ENCODE results near the gene MMS19.

The MMS19 gene

GRCh38 chr10:97456686-97457065, 41.5 kb downstream of the MMS19 start:
- H3K4me2 ChIP-seq (ENCODE audit: low read depth, low read length, poor library complexity, severe bottlenecking): no peak overlapping the region
- H3K9ac ChIP-seq (ENCODE audit: low read length): no peak overlapping the region
- no peaks in the 10 kb centered on the region for H3K9me3 ChIP-seq (ENCODE audit: insufficient read depth, low read length)
- H4K20me1 ChIP-seq (ENCODE audit: low read depth, low read length): no peaks in the 10 kb centered on the region
- TF ChIP-seq CTCF (IDR thresholded peaks at IDR 0.05; ENCODE audit: insufficient read depth, low read length, poor library complexity, severe bottlenecking) (no peak), EZH2phosphoT487 (conservative IDR thresholded peaks at IDR 0.05; ENCODE audit: low read length) (no peak)
- no peak overlapping the region for H3K27ac ChIP-seq (ENCODE audit: low read depth, low read length)
- H3K36me3 ChIP-seq (ENCODE audit: low read length): peaks cover 14% of the 10 kb centered on the region; the same call in 1 of the 2 replicates
- no peaks in the 10 kb centered on the region for H3K9me2 ChIP-seq (replicated peaks; ENCODE audit: insufficient read depth, low read length)
- no peaks in the 10 kb centered on the region for H3K79me2 ChIP-seq (ENCODE audit: insufficient read depth, low read length)
- H3F3A ChIP-seq (ENCODE audit: insufficient read depth): no peaks in the 10 kb centered on the region
- H3K27me3 ChIP-seq (ENCODE audit: low read length): no peaks in the 10 kb centered on the region
- no peak overlapping the region for H3K4me3 ChIP-seq (ENCODE audit: insufficient read depth, low read length, poor library complexity, severe bottlenecking)
- no peak overlapping the region for H2AFZ ChIP-seq (ENCODE audit: low read depth, low read length, severe bottlenecking)

- TF ChIP-seq CTCF (IDR thresholded peaks at IDR 0.05; ENCODE audit: insufficient read depth, low read length, poor library complexity, severe bottlenecking) (no peak), EZH2phosphoT487 (conservative IDR thresholded peaks at IDR 0.05; ENCODE audit: low read length) (no peak)
- no peaks in the 10 kb centered on the region for H3F3A ChIP-seq (ENCODE audit: insufficient read depth)
- no peaks in the 10 kb centered on the region for H3K9me2 ChIP-seq (replicated peaks; ENCODE audit: insufficient read depth, low read length)
- no peaks in the 10 kb centered on the region; the same call in 1 of the 2 replicates for H3K79me2 ChIP-seq (ENCODE audit: insufficient read depth, low read length)
- no peak overlapping the region for H3K9ac ChIP-seq (ENCODE audit: low read length)
- H3K4me2 ChIP-seq (ENCODE audit: low read depth, low read length, poor library complexity, severe bottlenecking): no peak overlapping the region
- H3K4me3 ChIP-seq (ENCODE audit: insufficient read depth, low read length, poor library complexity, severe bottlenecking): no peak overlapping the region
- no peaks in the 10 kb centered on the region for H3K9me3 ChIP-seq (ENCODE audit: insufficient read depth, low read length)
- peaks cover 13% of the 10 kb centered on the region; the same call in 1 of the 2 replicates for H3K36me3 ChIP-seq (ENCODE audit: low read length)
- H2AFZ ChIP-seq (ENCODE audit: low read depth, low read length, severe bottlenecking): no peak overlapping the region
- H3K27ac ChIP-seq (ENCODE audit: low read depth, low read length): no peak overlapping the region
- no peaks in the 10 kb centered on the region for H3K27me3 ChIP-seq (ENCODE audit: low read length)
- H4K20me1 ChIP-seq (ENCODE audit: low read depth, low read length): no peaks in the 10 kb centered on the region
Measured at GRCh38 chr10:97456034-97456685, 42.1 kb downstream of the MMS19 start.

- peaks cover 9% of the 10 kb centered on the region for H3K79me2 ChIP-seq (ENCODE audit: insufficient read depth, low read length)
- H3K4me2 ChIP-seq (ENCODE audit: low read depth, low read length, poor library complexity, severe bottlenecking): no peak overlapping the region
- no peaks in the 10 kb centered on the region for H4K20me1 ChIP-seq (ENCODE audit: low read depth, low read length)
- H3K9ac ChIP-seq (ENCODE audit: low read length): no peak overlapping the region
- H3F3A ChIP-seq (ENCODE audit: insufficient read depth): no peaks in the 10 kb centered on the region
- no peaks in the 10 kb centered on the region for H3K9me2 ChIP-seq (replicated peaks; ENCODE audit: insufficient read depth, low read length)
- no peaks in the 10 kb centered on the region for H3K27me3 ChIP-seq (ENCODE audit: low read length)
- H2AFZ ChIP-seq (ENCODE audit: low read depth, low read length, severe bottlenecking): no peak overlapping the region
- no peak overlapping the region for H3K27ac ChIP-seq (ENCODE audit: low read depth, low read length)
- H3K9me3 ChIP-seq (ENCODE audit: insufficient read depth, low read length): no peaks in the 10 kb centered on the region
- peaks cover 7% of the 10 kb centered on the region; the same call in 1 of the 2 replicates for H3K36me3 ChIP-seq (ENCODE audit: low read length)
- TF ChIP-seq EZH2phosphoT487 (conservative IDR thresholded peaks at IDR 0.05; ENCODE audit: low read length) (no peak), CTCF (IDR thresholded peaks at IDR 0.05; ENCODE audit: insufficient read depth, low read length, poor library complexity, severe bottlenecking) (no peak)
- H3K4me3 ChIP-seq (ENCODE audit: insufficient read depth, low read length, poor library complexity, severe bottlenecking): no peak overlapping the region
Measured at GRCh38 chr10:97454330-97455036, 43.7 kb downstream of the MMS19 start.

All from SU-DHL-6 (cell line).